ENCODE data around the gene UBASH3B. TPM values are rescaled to one million over a fixed set of nuclear protein-coding genes. Genes with fewer than 3 reads are reported as not detected.

The UBASH3B gene
- total RNA-seq, 1 experiment from 2014 or later = 8.0 TPM

GRCh38 chr11:122837528-122838346, 182.2 kb downstream of the UBASH3B start:
- Histone ChIP-seq H4K8ac (replicated peaks; ENCODE audit: insufficient read length, low read depth, low read length) (no peak overlapping the region), H3K4me2 (ENCODE audit: insufficient read depth, insufficient read length, low read length) (no peak overlapping the region), H4K20me1 (ENCODE audit: control insufficient read depth, insufficient read depth, insufficient read length) (no peaks in the 10 kb centered on the region), H3K9ac (ENCODE audit: extremely low read depth, insufficient read length, low read length) (no peak overlapping the region), H4K5ac (ENCODE audit: insufficient read length, low read depth, low read length) (no peak overlapping the region), H2BK5ac (ENCODE audit: insufficient read length, low read length) (no peak overlapping the region), H3K27me3 (ENCODE audit: insufficient read depth, low read length) (no peaks in the 10 kb centered on the region), H3K4me1 (ENCODE audit: insufficient read depth, low read length) (no peaks in the 10 kb centered on the region; the same call in 1 of the 2 replicates), H3K4ac (ENCODE audit: low read depth, low read length) (no peak overlapping the region), H3K9me3 (ENCODE audit: control insufficient read depth, low read depth, low read length) (no peaks in the 10 kb centered on the region), H3K79me1 (ENCODE audit: insufficient read depth, low read depth, low read length, poor library complexity, severe bottlenecking) (no peaks in the 10 kb centered on the region), H3K56ac (ENCODE audit: insufficient read length, low read depth, low read length) (no peak overlapping the region), H3K23me2 (ENCODE audit: insufficient read length, low read depth, low read length, poor library complexity, severe bottlenecking) (no peaks in the 10 kb centered on the region), H3K14ac (ENCODE audit: insufficient read depth, low read length) (no peak overlapping the region), H4K91ac (ENCODE audit: insufficient read length, low read depth, low read length) (no peak overlapping the region), H2AK5ac (ENCODE audit: insufficient read length, low read length) (no peak overlapping the region), H2AFZ (ENCODE audit: low read length) (no peak overlapping the region), H3K27ac (ENCODE audit: insufficient read length, low read depth, low read length) (no peak overlapping the region), H2BK15ac (ENCODE audit: low read depth, low read length) (no peak overlapping the region), H3K18ac (ENCODE audit: insufficient read length, low read depth, low read length) (no peak overlapping the region), H2BK20ac (ENCODE audit: low read depth, low read length, poor library complexity, severe bottlenecking) (no peak overlapping the region), H2BK120ac (ENCODE audit: low read depth, low read length, poor library complexity, severe bottlenecking) (no peak overlapping the region), H3T11ph (ENCODE audit: low read length) (no peak overlapping the region), H3K79me2 (ENCODE audit: insufficient read depth, low read length) (no peaks in the 10 kb centered on the region), H2BK12ac (ENCODE audit: insufficient read length, low read depth, low read length) (no peak overlapping the region), H3K23ac (ENCODE audit: insufficient read length, low read depth, low read length) (no peak overlapping the region)
- TF ChIP-seq, protein P1, sequence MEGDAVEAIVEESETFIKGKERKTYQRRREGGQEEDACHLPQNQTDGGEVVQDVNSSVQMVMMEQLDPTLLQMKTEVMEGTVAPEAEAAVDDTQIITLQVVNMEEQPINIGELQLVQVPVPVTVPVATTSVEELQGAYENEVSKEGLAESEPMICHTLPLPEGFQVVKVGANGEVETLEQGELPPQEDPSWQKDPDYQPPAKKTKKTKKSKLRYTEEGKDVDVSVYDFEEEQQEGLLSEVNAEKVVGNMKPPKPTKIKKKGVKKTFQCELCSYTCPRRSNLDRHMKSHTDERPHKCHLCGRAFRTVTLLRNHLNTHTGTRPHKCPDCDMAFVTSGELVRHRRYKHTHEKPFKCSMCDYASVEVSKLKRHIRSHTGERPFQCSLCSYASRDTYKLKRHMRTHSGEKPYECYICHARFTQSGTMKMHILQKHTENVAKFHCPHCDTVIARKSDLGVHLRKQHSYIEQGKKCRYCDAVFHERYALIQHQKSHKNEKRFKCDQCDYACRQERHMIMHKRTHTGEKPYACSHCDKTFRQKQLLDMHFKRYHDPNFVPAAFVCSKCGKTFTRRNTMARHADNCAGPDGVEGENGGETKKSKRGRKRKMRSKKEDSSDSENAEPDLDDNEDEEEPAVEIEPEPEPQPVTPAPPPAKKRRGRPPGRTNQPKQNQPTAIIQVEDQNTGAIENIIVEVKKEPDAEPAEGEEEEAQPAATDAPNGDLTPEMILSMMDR (conservative IDR thresholded peaks at IDR 0.05) = no peak
- 100% methylated on average over 1 of the region's 4 CpGs for WGBS (ENCODE audit: extremely low coverage, insufficient read length, low lambda C conversion rate)
- Mint-ChIP-seq H3K4me1 (peaks cover 6 to 10% of the 10 kb centered on the region in 2 experiments), H3K27ac (no peak overlapping the region), H3K36me3 (ENCODE audit: insufficient read depth in 1 of 3, low read depth in 3 of 3) (no peaks in the 10 kb centered on the region), H3K27me3 (ENCODE audit: low read depth) (no peaks in the 10 kb centered on the region), H3K9me3 (peaks cover 0 to 4% of the 10 kb centered on the region in 2 experiments; a peak in 2 of 5 replicates), H3K4me3 (no peak overlapping the region)
- DNase-seq = no peak
